Right lobe of liver (tissue), 4 donors: ENCODE data around the gene DLG2.

Experiments used
- POLR2A ChIP-seq: fragments of 450-650 bp; IDR thresholded peaks from one replicate; pipeline ENCODE4 v1.6.1; 2017; ENCODE audit warnings: antibody characterized with exemption, mild to moderate bottlenecking
- TF ChIP-seq, protein P1 (sequence below), 4 donors: fragments of 200-600 bp in 3 of 4; fragments of 450-650 bp in 1 of 4; IDR thresholded peaks; one replicate each; pipeline versions ENCODE4 v1.5.1 to v1.8.0; 2016 to 2022; ENCODE audit warnings: antibody characterized with exemption in 4 of 4, mild to moderate bottlenecking in 2 of 4
- donor health status: DM: no; HTN: no; CAD: no.
- donor health status: DM: no; HTN: no; CAD: no.
- donor health status: DM: no; HTN: yes; CAD: no.

DNA sequence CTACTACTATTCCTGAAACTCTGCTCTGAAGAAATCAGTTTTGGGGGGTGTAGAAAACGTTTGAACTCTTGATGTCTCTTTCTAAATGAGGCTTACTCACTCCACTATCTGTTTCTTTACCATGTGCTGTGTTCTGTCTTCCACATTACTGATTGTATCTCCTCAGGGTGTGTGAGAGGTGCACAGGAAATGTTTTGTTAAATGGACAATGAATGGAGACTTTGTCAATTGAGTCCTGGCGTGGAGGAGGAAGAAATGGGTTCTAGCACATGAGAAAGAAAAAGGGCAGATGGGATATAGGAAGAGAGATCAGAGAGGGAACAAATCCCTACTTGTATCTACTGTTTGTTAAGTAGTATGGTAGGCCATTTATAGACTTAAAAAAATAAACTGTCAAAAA is 1763.9 kb downstream of the DLG2 start:
- no peak for TF ChIP-seq POLR2A
- TF ChIP-seq, protein P1, sequence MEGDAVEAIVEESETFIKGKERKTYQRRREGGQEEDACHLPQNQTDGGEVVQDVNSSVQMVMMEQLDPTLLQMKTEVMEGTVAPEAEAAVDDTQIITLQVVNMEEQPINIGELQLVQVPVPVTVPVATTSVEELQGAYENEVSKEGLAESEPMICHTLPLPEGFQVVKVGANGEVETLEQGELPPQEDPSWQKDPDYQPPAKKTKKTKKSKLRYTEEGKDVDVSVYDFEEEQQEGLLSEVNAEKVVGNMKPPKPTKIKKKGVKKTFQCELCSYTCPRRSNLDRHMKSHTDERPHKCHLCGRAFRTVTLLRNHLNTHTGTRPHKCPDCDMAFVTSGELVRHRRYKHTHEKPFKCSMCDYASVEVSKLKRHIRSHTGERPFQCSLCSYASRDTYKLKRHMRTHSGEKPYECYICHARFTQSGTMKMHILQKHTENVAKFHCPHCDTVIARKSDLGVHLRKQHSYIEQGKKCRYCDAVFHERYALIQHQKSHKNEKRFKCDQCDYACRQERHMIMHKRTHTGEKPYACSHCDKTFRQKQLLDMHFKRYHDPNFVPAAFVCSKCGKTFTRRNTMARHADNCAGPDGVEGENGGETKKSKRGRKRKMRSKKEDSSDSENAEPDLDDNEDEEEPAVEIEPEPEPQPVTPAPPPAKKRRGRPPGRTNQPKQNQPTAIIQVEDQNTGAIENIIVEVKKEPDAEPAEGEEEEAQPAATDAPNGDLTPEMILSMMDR (IDR thresholded peaks at IDR 0.05), result no peak
